CD14-positive monocyte (primary cell): Measurements from ENCODE around the gene AKR1C1. TPM values are rescaled to one million over a fixed set of nuclear protein-coding genes. Genes with fewer than 3 reads are reported as not detected.
"Not testable (repeated sequence)": the region's sequence is repeated elsewhere in the genome, so short reads cannot be mapped to it uniquely, and the experiment has no call there.

Source experiments
- DNase-seq, 3 donors: peaks; one replicate each; pipeline ENCODE4 v3.0.0-alpha.2; 2011 to 2022
- H2AFZ ChIP-seq: 2 replicates; pipeline ENCODE4 v1.6.0; 2012; ENCODE audit warnings: mild to moderate bottlenecking, low read depth, low read length, inconsistent platforms; ENCODE audit not compliant: insufficient read depth, poor library complexity, severe bottlenecking
- H3K27ac ChIP-seq, 2 donors: 1 replicate in 1 of 2; 2 replicates in 1 of 2; pipeline ENCODE4 v1.5.1; 2012 to 2013; ENCODE audit warnings: low read length in 2 of 2, control low read depth in 1 of 2, inconsistent platforms in 1 of 2, low read depth in 1 of 2, mild to moderate bottlenecking in 1 of 2
- H3K27me3 ChIP-seq, 2 donors: one replicate each; pipeline versions ENCODE4 v1.6.0 to v1.6.1; 2011 to 2013; ENCODE audit warnings: low read length in 2 of 2; ENCODE audit not compliant: control insufficient read depth in 2 of 2, insufficient read depth in 2 of 2
- H3K36me3 ChIP-seq, 2 donors: replicated peaks in 1 of 2; 1 replicate in 1 of 2; 2 replicates in 1 of 2; pipeline versions ENCODE4 v1.5.1 to v1.6.1; 2012 to 2013; ENCODE audit warnings: low read length in 2 of 2, control low read depth in 1 of 2, inconsistent platforms in 1 of 2, mild to moderate bottlenecking in 1 of 2; ENCODE audit not compliant: insufficient read depth in 2 of 2, control insufficient read depth in 1 of 2
- H3K4me1 ChIP-seq, 2 donors: 1 replicate in 1 of 2; 2 replicates in 1 of 2; pipeline versions ENCODE4 v1.5.1 to v1.6.1; 2012 to 2013; ENCODE audit warnings: low read length in 2 of 2, control low read depth in 1 of 2, inconsistent platforms in 1 of 2, mild to moderate bottlenecking in 1 of 2, moderate library complexity in 1 of 2; ENCODE audit not compliant: insufficient read depth in 2 of 2, control insufficient read depth in 1 of 2
- H3K4me2 ChIP-seq: replicated peaks from 2 replicates; pipeline ENCODE3; 2012; ENCODE audit warnings: low read length, moderate library complexity, mild to moderate bottlenecking; ENCODE audit not compliant: poor library complexity, severe bottlenecking; ENCODE audit errors: extremely low read depth
- H3K4me3 ChIP-seq, 3 experiments: fragments of 200-600 bp in 1 of 3; sonication (generic) in 1 of 3; replicated peaks in 1 of 3; 1 replicate in 2 of 3; 2 replicates in 1 of 3; pipeline ENCODE4 v1.5.1; 2011 to 2013; ENCODE audit warnings: low read length in 3 of 3, mild to moderate bottlenecking in 3 of 3, control low read depth in 2 of 3, low read depth in 2 of 3, inconsistent platforms in 1 of 3, moderate library complexity in 1 of 3
- H3K79me2 ChIP-seq: 2 replicates; pipeline ENCODE4 v1.6.0; 2012; ENCODE audit warnings: mild to moderate bottlenecking, control low read depth, inconsistent platforms, low read length, moderate library complexity; ENCODE audit not compliant: insufficient read depth
- H3K9ac ChIP-seq: 2 replicates; pipeline ENCODE4 v1.6.0; 2017; ENCODE audit warnings: low read length, mild to moderate bottlenecking; ENCODE audit not compliant: insufficient read depth, poor library complexity, severe bottlenecking
- H3K9me3 ChIP-seq, 2 donors: replicated peaks in 1 of 2; 1 replicate in 1 of 2; 2 replicates in 1 of 2; pipeline versions ENCODE4 v1.5.1 to v1.6.1; 2012 to 2013; ENCODE audit warnings: low read length in 2 of 2, control low read depth in 1 of 2; ENCODE audit not compliant: control insufficient read depth in 1 of 2, insufficient read depth in 1 of 2
- H4K20me1 ChIP-seq: 2 replicates; pipeline ENCODE4 v1.6.0; 2012; ENCODE audit warnings: mild to moderate bottlenecking, low read length, control low read depth, moderate library complexity; ENCODE audit not compliant: insufficient read depth
- H3K27ac Mint-ChIP-seq, 7 donors: one replicate each; pipeline ENCODE4 v1.8.0; 2020; ENCODE audit warnings: mild to moderate bottlenecking in 7 of 7, mixed read lengths in 7 of 7, moderate library complexity in 6 of 7, inconsistent platforms in 2 of 7
- H3K27me3 Mint-ChIP-seq, 3 donors: one replicate each; pipeline ENCODE4 v1.8.0; 2021 to 2022; ENCODE audit warnings: low read depth in 3 of 3, mild to moderate bottlenecking in 3 of 3, mixed read lengths in 3 of 3, moderate library complexity in 3 of 3, inconsistent platforms in 1 of 3
- H3K36me3 Mint-ChIP-seq, 2 donors: one replicate each; pipeline ENCODE4 v1.8.0; 2020; ENCODE audit warnings: mixed read lengths in 2 of 2, inconsistent platforms in 1 of 2, mild to moderate bottlenecking in 1 of 2
- H3K4me1 Mint-ChIP-seq: one replicate; pipeline ENCODE4 v1.8.0; 2020; ENCODE audit warnings: mild to moderate bottlenecking, mixed read lengths
- H3K4me3 Mint-ChIP-seq, 2 donors: one replicate each; pipeline ENCODE4 v1.8.0; 2020; ENCODE audit warnings: mild to moderate bottlenecking in 2 of 2, mixed read lengths in 2 of 2, moderate library complexity in 1 of 2
- H3K9me3 Mint-ChIP-seq, 7 donors: one replicate each; pipeline ENCODE4 v1.8.0; 2020 to 2022; ENCODE audit warnings: mixed read lengths in 7 of 7, mild to moderate bottlenecking in 6 of 7, moderate library complexity in 6 of 7, inconsistent platforms in 2 of 7
- CTCF ChIP-seq: fragments of 200-600 bp; IDR thresholded peaks from one replicate; pipeline ENCODE4 v1.8.0; 2022; ENCODE audit warnings: antibody characterized with exemption, mild to moderate bottlenecking
- WGBS: methylation state at CpG from one replicate; pipeline ENCODE4 v1.1.5; 2013; ENCODE audit warnings: missing lambda C conversion rate; ENCODE audit not compliant: insufficient coverage; 5-methylcytosine and 5-hydroxymethylcytosine counted together
- intact Hi-C, 2 donors: fragments of 100-400 bp; cut with micrococcal nuclease; formaldehyde crosslinking; loops; one replicate each; pipeline versions ENCODE4 v1.15.0 to v1.15.1; 2023
- polyA plus RNA-seq, 3 donors: library from polyadenylated mRNA; depleted of rRNA in 1 of 3; unstranded in 2 of 3; stranded (reverse) in 1 of 3; fragments of 300-500 nt in 2 of 3; fragments of >200 nt in 1 of 3; fragmentation: Illumina TruSeq in 2 of 3; gene quantifications; 1 replicate in 2 of 3; 2 replicates in 1 of 3; pipeline ENCODE4 v1.2.3, GENCODE V29; 2012 to 2021

AKR1C1 gene
- polyA plus RNA-seq, 3 donors, result 0.07 to 0.85 TPM; not detected in 1

GRCh38 chr10:4990217-4990616 is 27.0 kb downstream of the AKR1C1 start:
- no peak overlapping the region for H3K9ac ChIP-seq
- no peaks in the 10 kb centered on the region for H3K4me1 Mint-ChIP-seq
- H3K4me3 ChIP-seq, result no peak overlapping the region
- no peak overlapping the region for H3K27ac Mint-ChIP-seq
- H4K20me1 ChIP-seq, result no peaks in the 10 kb centered on the region
- H3K36me3 Mint-ChIP-seq, result no peaks in the 10 kb centered on the region
- no peak overlapping the region for H3K27ac ChIP-seq
- H3K9me3 ChIP-seq, result no peaks in the 10 kb centered on the region
- DNase-seq, result no peak
- H3K27me3 ChIP-seq, result no peaks in the 10 kb centered on the region
- no peaks in the 10 kb centered on the region for H3K36me3 ChIP-seq
- peaks cover 0 to 1% (median 1%) of the 10 kb centered on the region in 3 donors for H3K27me3 Mint-ChIP-seq
- intact Hi-C loops, result no loop called here
- no peaks in the 10 kb centered on the region for H3K79me2 ChIP-seq
- H3K4me3 Mint-ChIP-seq, result no peak overlapping the region
- no peak for TF ChIP-seq CTCF
- no peaks in the 10 kb centered on the region for H3K9me3 Mint-ChIP-seq
- no CpG with 5 or more reads among the region's 2 CpGs for WGBS
- no peak overlapping the region for H2AFZ ChIP-seq
- H3K4me2 ChIP-seq, result no peak overlapping the region
- no peaks in the 10 kb centered on the region for H3K4me1 ChIP-seq

GRCh38 chr10:4991463-4991862 is 28.2 kb downstream of the AKR1C1 start:
- H3K27ac Mint-ChIP-seq, H3K79me2 ChIP-seq, H3K4me3 ChIP-seq, H2AFZ ChIP-seq, H3K9me3 ChIP-seq, H3K9me3 Mint-ChIP-seq, H3K4me1 ChIP-seq, intact Hi-C loops, H3K36me3 ChIP-seq, H3K4me1 Mint-ChIP-seq, H3K27me3 ChIP-seq, H3K27ac ChIP-seq, H3K36me3 Mint-ChIP-seq, H4K20me1 ChIP-seq, H3K27me3 Mint-ChIP-seq, H3K4me3 Mint-ChIP-seq, H3K9ac ChIP-seq, H3K4me2 ChIP-seq, DNase-seq: not testable (repeated sequence)
- WGBS, result 100% methylated on average over 1 of the region's 6 CpGs

- not testable (repeated sequence) for H3K4me2 ChIP-seq, H3K36me3 Mint-ChIP-seq
- WGBS, result 88% methylated on average over 5 of the region's 10 CpGs
These were observed 29.3 kb downstream of the AKR1C1 start for GRCh38 chr10:4992564-4992963.

GRCh38 chr10:4994260-4994659 is 31.0 kb downstream of the AKR1C1 start:
- H3K27ac Mint-ChIP-seq, result peak overlapping the region in 1 of 7 donors; percentile 23
- H3K27me3 ChIP-seq, H3K36me3 ChIP-seq, H3K4me3 ChIP-seq, H3K4me1 Mint-ChIP-seq, H2AFZ ChIP-seq, H3K9me3 ChIP-seq, DNase-seq, H3K79me2 ChIP-seq, H3K4me1 ChIP-seq, H3K9me3 Mint-ChIP-seq, H4K20me1 ChIP-seq, H3K4me3 Mint-ChIP-seq, H3K27me3 Mint-ChIP-seq, intact Hi-C loops, H3K27ac ChIP-seq, H3K36me3 Mint-ChIP-seq, H3K4me2 ChIP-seq, H3K9ac ChIP-seq: not testable (repeated sequence)

More at GRCh38 chr10:4992564-4992963, 29.3 kb downstream of the AKR1C1 start:
- H3K9me3 Mint-ChIP-seq, DNase-seq, H3K9ac ChIP-seq, H3K4me1 ChIP-seq, H3K27me3 Mint-ChIP-seq, H3K27ac Mint-ChIP-seq, H3K27ac ChIP-seq, H3K79me2 ChIP-seq, H3K4me3 Mint-ChIP-seq, H4K20me1 ChIP-seq, H3K4me1 Mint-ChIP-seq, intact Hi-C loops, H3K36me3 ChIP-seq, H2AFZ ChIP-seq, H3K27me3 ChIP-seq, H3K4me3 ChIP-seq, H3K9me3 ChIP-seq: not testable (repeated sequence)
